Right atrium auricular region (tissue), 2 donors: ENCODE data around the gene CD27. TPM values are rescaled to one million over a fixed set of nuclear protein-coding genes. Genes with fewer than 3 reads are reported as not detected.
A peak's percentile ranks its signal among the peaks of the same experiment; 100 is the strongest.
"Not testable (repeated sequence)": the region's sequence is repeated elsewhere in the genome, so short reads cannot be mapped to it uniquely, and the experiment has no call there.

Experiments used
- DNase-seq: peaks from one replicate; pipeline ENCODE4 v3.0.0-alpha.2; 2019; ENCODE audit warnings: low spot score
- H3K27ac ChIP-seq, 2 donors: fragments of 200-600 bp; sonication (generic); 1 replicate in 1 of 2; 2 replicates in 1 of 2; pipeline ENCODE4 v1.5.1; 2016 to 2019
- H3K27me3 ChIP-seq, 2 donors: fragments of 200-600 bp; sonication (generic); one replicate each; pipeline versions ENCODE4 v1.5.1 to v1.6.0; 2017 to 2019
- H3K36me3 ChIP-seq: fragments of 200-600 bp; sonication (generic); one replicate; pipeline ENCODE4 v1.5.1; 2016
- H3K4me1 ChIP-seq, 2 donors: fragments of 200-600 bp; sonication (generic); one replicate each; pipeline versions ENCODE4 v1.5.1 to v1.6.0; 2017 to 2019
- H3K4me3 ChIP-seq, 2 donors: fragments of 200-600 bp; sonication (generic); 1 replicate in 1 of 2; 2 replicates in 1 of 2; pipeline ENCODE4 v1.5.1; 2017 to 2019; ENCODE audit warnings: mild to moderate bottlenecking in 1 of 2, moderate library complexity in 1 of 2
- H3K9me3 ChIP-seq, 2 donors: fragments of 200-600 bp; sonication (generic); one replicate each; pipeline ENCODE4 v1.5.1; 2019
- total RNA-seq, 2 donors: library from RNA; depleted of rRNA; stranded (reverse); fragments of >200 nt; gene quantifications; one replicate each; pipeline ENCODE4 v1.1.0, GENCODE V29; 2016
- TF ChIP-seq, protein P1 (sequence below), 2 donors: fragments of 200-600 bp; sonication (generic); IDR thresholded peaks; one replicate each; pipeline ENCODE4 v1.5.1; 2019; ENCODE audit warnings: antibody characterized with exemption in 2 of 2

CD27 gene
- total RNA-seq, 2 donors from 2014 or later, result 1.1 TPM; not detected in 1

DNA sequence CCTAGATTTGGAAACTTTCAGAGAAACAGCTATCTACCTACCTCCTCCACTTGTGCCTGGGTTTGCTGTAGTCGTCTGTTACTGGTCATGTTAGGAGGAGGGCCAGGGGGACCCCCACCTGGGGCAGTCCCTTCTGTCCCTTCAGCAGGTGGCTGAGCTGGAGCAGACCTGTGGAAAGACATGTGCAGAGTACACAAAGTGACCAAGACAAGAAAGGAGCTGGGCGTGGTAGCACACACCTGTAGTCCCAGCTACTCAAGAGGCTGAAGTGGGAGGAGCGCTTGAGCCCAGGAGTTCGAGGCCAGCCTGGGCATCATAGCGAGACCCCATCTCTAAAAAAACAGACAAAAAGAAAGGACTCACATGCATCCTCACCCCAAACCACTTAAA lies 21.4 kb downstream of the CD27 start:
- no peaks in the 10 kb centered on the region for H3K9me3 ChIP-seq
- TF ChIP-seq, protein P1, sequence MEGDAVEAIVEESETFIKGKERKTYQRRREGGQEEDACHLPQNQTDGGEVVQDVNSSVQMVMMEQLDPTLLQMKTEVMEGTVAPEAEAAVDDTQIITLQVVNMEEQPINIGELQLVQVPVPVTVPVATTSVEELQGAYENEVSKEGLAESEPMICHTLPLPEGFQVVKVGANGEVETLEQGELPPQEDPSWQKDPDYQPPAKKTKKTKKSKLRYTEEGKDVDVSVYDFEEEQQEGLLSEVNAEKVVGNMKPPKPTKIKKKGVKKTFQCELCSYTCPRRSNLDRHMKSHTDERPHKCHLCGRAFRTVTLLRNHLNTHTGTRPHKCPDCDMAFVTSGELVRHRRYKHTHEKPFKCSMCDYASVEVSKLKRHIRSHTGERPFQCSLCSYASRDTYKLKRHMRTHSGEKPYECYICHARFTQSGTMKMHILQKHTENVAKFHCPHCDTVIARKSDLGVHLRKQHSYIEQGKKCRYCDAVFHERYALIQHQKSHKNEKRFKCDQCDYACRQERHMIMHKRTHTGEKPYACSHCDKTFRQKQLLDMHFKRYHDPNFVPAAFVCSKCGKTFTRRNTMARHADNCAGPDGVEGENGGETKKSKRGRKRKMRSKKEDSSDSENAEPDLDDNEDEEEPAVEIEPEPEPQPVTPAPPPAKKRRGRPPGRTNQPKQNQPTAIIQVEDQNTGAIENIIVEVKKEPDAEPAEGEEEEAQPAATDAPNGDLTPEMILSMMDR (IDR thresholded peaks at IDR 0.05), result no peak
- H3K4me1 ChIP-seq, result peaks cover 0 to 32% of the 10 kb centered on the region in 2 donors
- DNase-seq, result no peak
- H3K4me3 ChIP-seq, result no peak overlapping the region
- H3K27ac ChIP-seq, result no peak overlapping the region
- no peaks in the 10 kb centered on the region for H3K27me3 ChIP-seq
- peaks cover 48% of the 10 kb centered on the region for H3K36me3 ChIP-seq

DNA sequence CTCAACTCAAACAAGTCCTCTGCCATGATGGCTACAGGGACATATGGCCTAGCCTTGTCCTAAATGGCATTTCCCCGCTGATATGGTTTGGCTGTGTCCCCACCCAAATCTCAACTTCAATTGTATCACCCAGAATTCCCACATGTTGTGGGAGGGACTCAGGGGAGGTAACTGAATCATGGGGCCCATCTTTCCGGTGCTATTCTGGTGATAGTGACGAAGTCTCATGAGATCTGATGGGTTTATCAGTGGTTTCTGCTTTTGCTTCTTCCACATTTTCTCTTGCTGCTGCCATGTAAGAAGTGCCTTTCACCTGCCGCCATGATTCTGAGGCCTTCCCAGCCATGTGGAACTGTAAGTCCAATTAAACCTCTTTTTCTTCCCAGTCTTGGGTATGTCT lies 22.0 kb downstream of the CD27 start:
- not testable (repeated sequence) for H3K27me3 ChIP-seq, H3K27ac ChIP-seq, H3K4me3 ChIP-seq, DNase-seq, H3K9me3 ChIP-seq
- Histone ChIP-seq H3K4me1 (peaks cover 0 to 30% of the 10 kb centered on the region in 2 donors), H3K36me3 (peaks cover 42% of the 10 kb centered on the region)

DNA sequence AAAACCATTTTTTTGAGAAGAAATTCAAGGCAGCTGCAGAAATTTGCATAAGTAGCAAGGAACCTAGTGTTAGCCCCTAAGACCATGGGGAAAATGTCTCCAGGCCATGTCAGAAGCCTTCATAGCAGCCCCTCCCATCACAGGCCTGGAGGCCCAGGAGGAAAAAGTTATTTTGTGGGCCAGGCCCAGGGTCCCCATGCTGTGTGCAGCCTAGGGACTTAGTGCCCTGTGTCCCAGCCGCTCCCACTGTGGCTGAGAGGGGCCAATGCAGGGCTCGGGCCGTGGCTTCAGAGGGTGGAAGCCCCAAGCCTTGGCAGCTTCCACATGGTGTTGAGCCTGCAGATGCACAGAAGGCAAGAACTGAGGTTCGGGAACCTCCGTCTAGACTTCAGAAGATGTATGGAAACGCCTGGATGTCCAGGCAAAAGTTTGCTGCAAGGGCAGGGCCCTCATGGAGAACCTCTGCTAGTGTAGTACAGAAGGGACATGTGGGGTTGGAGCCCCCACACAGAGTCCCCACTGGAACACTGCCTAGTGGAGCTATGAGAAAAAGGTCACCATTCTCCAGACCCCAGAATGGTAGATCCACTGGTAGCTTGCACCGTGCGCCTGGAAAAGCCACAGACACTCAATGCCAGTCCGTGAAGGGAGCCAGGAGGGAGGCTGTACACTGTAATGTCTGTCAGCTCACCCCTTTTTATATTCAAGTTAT lies 23.0 kb downstream of the CD27 start:
- not testable (repeated sequence) for DNase-seq, H3K27ac ChIP-seq, H3K4me3 ChIP-seq, H3K27me3 ChIP-seq, H3K9me3 ChIP-seq
- peaks cover 0 to 22% of the 10 kb centered on the region in 2 donors for H3K4me1 ChIP-seq
- peaks cover 33% of the 10 kb centered on the region for H3K36me3 ChIP-seq

DNA sequence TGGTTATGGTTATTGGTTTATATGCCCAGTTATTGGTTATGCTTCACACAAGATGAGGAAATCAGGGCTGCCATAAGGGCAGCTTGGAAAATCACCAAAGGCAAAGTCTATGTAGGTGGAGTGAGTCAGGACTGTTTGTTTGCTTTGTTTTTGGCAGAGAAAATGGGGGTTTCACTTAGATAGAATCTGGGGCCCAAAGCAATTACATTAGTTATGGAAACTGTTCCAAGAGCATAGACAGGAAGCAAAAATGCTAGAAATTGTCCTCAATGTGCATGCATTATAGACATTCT lies 23.5 kb downstream of the CD27 start:
- Histone ChIP-seq H3K4me3 (no peak overlapping the region), H3K27ac (no peak overlapping the region), H3K4me1 (peaks cover 0 to 22% of the 10 kb centered on the region in 2 donors), H3K36me3 (peaks cover 28% of the 10 kb centered on the region), H3K27me3 (no peaks in the 10 kb centered on the region), H3K9me3 (no peaks in the 10 kb centered on the region)
- no peak for DNase-seq
- TF ChIP-seq, protein P1 (IDR thresholded peaks at IDR 0.05), result no peak

DNA sequence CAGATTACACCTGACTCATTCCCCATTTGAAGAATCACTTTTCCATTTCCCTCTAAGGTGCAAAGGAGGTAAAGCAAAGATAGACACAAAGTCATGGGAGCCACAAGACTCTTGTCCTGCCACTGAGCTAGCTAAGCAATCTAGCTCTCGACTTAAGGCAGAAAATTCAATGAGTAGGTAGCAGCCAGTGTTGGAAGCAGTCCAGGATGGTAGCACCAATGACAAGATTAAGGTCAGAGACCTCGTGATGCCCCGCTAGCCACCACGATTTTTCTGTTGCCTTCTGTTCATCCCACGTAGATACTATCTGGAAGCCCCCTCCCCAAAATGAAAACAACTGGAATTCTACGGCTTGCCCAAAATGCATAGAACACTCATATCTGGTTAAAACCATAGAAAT lies 24.3 kb downstream of the CD27 start:
- TF ChIP-seq, protein P1 (IDR thresholded peaks at IDR 0.05), result no peak
- no peak for DNase-seq
- H3K36me3 ChIP-seq, result peaks cover 19% of the 10 kb centered on the region
- H3K4me3 ChIP-seq, result no peak overlapping the region
- H3K27ac ChIP-seq, result no peak overlapping the region
- no peaks in the 10 kb centered on the region for H3K9me3 ChIP-seq
- peaks cover 0 to 22% of the 10 kb centered on the region in 2 donors for H3K4me1 ChIP-seq
- no peaks in the 10 kb centered on the region for H3K27me3 ChIP-seq

DNA sequence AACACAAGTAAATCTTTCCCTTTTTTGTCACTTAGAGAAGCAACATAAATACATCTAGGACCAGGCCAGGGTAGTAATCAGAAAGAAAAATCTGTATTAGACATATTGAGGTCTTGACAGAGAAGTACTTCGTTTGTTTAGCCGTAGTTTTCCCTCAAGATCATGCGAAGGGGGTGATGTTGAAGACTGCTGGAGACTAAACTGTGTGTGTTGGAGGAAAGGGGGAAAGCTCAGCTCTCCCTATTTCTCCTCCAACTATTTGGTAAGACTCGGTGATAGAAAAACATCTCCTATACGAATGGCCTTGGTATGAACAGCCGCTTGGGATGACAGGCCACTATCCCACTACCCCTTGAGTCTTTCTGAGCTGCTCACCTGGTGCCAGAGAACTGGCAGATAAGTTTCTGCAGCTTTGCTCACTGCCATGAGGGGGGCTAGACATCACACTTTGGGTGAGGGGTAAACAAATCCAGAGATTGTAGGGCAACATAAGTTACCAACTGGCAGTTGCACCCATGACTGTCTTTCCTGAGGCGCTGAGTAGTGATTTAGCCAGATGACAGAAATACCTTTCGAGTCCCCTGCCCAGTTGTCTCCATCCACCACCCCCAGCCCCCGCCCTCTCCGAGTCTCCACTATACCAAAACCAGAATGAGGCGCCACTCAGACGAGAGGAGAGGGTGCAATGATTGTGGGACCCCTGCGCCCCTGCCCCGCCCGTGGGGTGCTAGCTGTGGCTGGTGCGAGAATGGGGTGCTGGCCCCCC lies 25.0 kb downstream of the CD27 start:
- TF ChIP-seq, protein P1 (IDR thresholded peaks at IDR 0.05), result no peak
- Histone ChIP-seq H3K27me3 (no peaks in the 10 kb centered on the region), H3K4me1 (peaks cover 0 to 22% of the 10 kb centered on the region in 2 donors), H3K9me3 (no peaks in the 10 kb centered on the region), H3K4me3 (peak overlapping the region; percentile 78 to 80), H3K36me3 (peaks cover 12% of the 10 kb centered on the region), H3K27ac (peak overlapping the region; percentile 85 to 90)
- no peak for DNase-seq
